GM10266 (cell line): ENCODE data around the gene GPR176.

Experiments
- DNase-seq: peaks from one replicate; pipeline ENCODE4 v3.0.0; 2012; ENCODE audit errors: extremely low spot score
- TF ChIP-seq, protein P1 (sequence below): IDR thresholded peaks from 2 replicates; pipeline ENCODE4 v1.5.1; 2012; ENCODE audit warnings: mild to moderate bottlenecking, low read depth; ENCODE audit not compliant: control insufficient read depth, insufficient read depth; ENCODE audit errors: missing control alignments

The GPR176 gene

DNA sequence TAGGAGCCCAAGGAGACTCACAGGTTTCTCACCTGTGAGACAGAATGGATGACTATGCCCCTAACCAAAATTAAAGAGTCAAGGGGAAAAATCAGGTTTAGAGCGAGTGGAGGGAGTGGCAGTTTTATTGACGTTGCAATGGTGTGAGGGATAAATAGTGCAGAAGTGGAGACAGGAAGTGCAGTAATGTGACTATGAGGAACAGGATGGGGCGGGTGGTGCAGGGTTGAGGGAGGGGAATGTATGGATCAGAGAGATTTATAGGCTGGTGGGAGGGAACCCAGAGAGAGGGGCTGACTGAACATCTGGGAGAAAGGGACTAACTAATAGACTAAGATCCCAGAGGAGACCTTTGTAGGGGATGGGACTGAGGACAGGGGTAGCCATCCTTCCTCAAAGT lies 40.3 kb upstream of the GPR176 start:
- TF ChIP-seq, protein P1, sequence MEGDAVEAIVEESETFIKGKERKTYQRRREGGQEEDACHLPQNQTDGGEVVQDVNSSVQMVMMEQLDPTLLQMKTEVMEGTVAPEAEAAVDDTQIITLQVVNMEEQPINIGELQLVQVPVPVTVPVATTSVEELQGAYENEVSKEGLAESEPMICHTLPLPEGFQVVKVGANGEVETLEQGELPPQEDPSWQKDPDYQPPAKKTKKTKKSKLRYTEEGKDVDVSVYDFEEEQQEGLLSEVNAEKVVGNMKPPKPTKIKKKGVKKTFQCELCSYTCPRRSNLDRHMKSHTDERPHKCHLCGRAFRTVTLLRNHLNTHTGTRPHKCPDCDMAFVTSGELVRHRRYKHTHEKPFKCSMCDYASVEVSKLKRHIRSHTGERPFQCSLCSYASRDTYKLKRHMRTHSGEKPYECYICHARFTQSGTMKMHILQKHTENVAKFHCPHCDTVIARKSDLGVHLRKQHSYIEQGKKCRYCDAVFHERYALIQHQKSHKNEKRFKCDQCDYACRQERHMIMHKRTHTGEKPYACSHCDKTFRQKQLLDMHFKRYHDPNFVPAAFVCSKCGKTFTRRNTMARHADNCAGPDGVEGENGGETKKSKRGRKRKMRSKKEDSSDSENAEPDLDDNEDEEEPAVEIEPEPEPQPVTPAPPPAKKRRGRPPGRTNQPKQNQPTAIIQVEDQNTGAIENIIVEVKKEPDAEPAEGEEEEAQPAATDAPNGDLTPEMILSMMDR, result no peak
- no peak for DNase-seq

DNA sequence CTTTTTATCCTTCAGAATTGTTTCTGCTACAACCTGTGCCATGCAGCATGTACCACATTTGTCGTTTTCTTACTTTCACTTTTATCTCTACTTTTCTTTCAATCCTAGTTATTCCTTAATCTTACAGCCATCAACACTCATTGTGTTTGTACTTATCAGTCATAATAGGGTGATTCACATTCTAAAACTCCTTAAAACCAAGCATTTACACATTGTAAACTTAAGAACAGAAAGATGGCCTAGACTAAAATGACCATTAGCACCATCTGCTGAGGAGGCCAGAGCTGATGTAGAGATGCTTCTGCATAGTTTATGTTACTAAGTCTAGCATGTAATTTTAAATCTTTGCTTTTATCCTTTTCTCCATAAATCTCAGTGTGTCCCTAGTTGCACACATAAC lies 39.3 kb upstream of the GPR176 start:
- TF ChIP-seq, protein P1, result no peak
- DNase-seq, result no peak

DNA sequence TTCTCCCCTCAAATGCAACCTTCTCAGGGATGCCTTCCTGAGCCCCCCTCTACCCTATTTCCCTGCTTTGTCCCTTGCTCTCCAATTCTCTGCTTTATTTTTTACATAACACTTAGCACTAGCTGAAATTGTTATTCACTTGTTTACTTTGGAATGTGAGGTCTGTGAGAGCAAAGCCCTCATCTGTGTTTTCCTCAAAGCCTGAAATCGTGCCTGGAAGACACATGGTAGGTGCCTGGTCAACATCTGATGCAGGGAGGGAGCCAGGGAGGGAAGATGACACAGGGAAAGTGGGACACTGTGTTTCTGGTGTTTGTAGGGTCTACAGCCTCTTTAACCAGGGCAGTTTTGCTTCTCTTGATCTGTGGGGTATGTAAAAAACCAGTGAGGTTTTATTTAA lies 37.4 kb upstream of the GPR176 start:
- TF ChIP-seq, protein P1, result no peak

DNA sequence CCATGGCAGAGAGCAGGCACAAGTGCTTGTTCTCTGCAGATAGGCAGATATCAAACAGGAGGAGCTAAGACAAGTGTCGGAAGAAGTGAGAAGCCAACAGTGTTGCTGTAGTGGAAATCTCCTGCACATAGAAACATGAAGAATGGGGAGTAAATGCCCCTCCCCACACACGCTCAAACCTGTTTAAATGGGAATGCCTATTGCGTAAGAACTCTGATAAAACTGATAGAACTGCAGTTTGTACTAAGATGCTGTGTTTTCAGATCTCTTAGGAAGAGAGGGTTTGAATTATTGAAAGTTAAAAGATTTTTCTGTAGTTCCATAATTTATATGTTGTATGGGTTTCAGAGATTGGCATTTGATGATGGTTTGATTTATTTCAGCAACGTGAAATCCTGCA lies 33.5 kb upstream of the GPR176 start:
- DNase-seq, result no peak
- TF ChIP-seq, protein P1, result no peak

More for the DNA sequence above, 37.4 kb upstream of the GPR176 start:
- no peak for DNase-seq

DNA sequence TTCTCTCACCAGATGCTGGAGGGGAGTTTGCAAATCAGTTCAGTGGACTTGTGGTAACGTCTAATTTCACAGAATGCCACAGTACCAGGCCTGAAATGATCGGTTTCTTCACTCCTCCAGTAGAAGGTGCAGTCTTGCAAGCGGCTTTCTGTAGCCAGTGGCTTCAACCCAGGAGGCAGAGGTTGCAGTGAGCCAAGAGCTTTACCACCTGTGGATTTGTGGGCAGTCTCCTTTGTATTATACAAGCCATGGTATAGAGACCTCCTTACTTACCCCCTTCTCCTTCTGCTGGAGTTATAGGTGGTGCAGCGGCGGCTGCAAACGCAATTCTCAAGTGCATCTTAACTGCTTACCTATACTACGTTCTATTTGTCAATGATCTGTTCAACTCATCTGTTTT lies 31.5 kb upstream of the GPR176 start:
- TF ChIP-seq, protein P1, result no peak
- DNase-seq, result no peak

DNA sequence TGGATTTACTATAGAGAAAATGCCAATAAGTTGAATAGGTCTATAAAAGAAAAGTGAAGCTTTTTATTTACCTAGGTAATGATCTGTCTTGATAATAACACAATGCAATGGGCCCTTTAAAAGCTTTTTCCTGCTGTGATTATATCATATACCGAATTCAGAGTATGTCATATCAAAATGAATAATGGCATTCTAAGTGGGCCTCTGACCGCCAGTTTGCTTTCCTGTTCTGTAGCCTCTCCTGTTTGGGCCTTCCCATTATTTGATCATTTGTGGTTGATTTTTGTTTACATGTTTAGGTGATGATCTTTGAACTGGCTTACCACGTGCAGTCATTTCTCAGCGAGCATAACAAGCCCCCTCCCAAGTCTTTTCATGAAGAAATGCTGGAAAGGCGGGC lies 28.8 kb upstream of the GPR176 start:
- no peak for DNase-seq
- TF ChIP-seq, protein P1, result no peak

DNA sequence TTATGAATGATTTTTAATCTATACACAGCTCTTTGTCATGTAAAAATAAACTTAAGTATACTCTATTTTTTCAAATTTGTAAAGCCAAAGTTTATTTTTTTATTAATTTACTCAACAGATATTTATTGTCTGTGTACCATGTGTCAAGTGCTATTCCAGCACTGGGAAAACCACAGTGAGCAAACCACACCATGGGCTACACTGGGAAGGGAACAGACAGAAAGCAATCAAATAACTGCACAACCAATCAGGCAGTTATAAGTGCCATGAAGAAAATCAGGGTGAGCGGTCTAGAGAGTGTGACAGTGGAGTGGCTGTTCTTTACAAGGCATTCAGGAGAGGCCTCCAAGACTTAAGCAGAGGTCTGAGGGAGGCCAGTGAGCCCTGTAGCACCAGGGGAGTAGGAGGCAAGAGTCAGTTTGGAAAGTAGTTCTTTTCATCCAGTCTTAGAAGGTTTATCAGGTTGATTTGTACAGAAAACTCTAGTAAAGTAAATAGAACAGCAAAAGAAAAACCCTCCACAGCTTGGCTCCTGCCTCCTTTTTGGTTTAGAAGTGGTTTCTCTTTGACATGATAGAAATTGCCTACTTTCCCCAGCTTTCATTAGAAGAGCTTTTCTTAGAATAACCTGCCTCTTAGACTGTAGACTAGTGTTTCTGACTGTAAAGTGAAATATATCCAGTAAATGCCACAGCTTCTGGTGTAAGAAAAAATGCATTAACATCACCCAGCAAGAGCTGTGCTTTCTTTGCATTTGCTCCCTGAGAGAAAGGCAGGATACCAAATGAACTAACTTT lies 27.5 kb upstream of the GPR176 start:
- no peak for DNase-seq
- TF ChIP-seq, protein P1, result no peak
